Erythroblast (primary cell): ENCODE results near the gene UGT1A6.

Experiments
- GATA1 ChIP-seq: IDR thresholded peaks from 2 replicates; pipeline ENCODE4 v1.6.1; 2011; ENCODE audit warnings: low read depth, mild to moderate bottlenecking, control low read depth, low read length, moderate library complexity
- POLR2A ChIP-seq: IDR thresholded peaks from 2 replicates; pipeline ENCODE4 v1.6.1; 2011; ENCODE audit warnings: mild to moderate bottlenecking, low read length

DNA sequence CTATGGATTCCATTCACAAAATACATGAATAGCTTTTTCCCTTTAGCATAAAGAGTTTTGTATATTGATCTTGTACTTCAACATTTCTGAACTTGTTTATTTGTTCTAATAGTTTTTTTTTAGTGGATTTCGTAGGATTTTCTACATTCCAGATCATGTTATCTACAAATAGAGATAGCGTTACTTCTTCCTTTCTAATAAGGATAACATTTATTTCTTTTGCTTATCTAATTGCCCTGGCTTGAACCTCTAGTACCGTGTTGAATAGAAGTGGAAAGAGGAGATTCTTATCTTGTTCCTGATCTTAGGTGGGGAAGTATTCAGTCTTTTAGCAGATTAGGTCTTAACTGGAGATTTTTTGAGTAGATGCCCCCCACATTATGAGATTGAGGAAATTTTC, 9.5 kb downstream of the UGT1A6 start:
- TF ChIP-seq POLR2A (no peak), GATA1 (no peak)
